ENCODE results near the gene TWSG1. TPM values are rescaled to one million over a fixed set of nuclear protein-coding genes. Genes with fewer than 3 reads are reported as not detected.
"Not testable (repeated sequence)": the region's sequence is repeated elsewhere in the genome, so short reads cannot be mapped to it uniquely, and the experiment has no call there.

Gene TWSG1
- total and polyA plus RNA-seq, 9 donors = 36.5 to 66.1 (median 47.9) TPM

DNA sequence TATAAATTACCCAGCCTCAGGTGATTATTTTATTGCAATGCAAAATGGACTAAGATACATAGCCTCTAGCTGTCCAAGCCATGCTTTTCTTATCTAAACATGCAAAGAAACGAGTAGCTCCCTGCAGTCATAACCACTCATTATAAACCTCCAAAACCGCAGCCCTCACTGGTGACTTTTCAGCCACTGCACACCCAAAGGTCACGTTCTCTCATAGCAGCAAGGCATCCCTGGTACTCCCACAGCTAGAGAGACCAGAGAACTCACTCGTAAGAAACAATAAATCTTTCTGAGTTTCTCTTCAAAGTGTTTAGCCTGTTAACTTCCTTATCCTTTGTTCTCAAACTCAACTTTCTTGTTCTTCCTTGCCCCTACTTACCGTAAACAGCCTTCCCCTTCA, 112.3 kb downstream of the TWSG1 start:
- no peak for TF ChIP-seq POLR2A (IDR thresholded peaks at IDR 0.05)
- TF ChIP-seq, protein P1, sequence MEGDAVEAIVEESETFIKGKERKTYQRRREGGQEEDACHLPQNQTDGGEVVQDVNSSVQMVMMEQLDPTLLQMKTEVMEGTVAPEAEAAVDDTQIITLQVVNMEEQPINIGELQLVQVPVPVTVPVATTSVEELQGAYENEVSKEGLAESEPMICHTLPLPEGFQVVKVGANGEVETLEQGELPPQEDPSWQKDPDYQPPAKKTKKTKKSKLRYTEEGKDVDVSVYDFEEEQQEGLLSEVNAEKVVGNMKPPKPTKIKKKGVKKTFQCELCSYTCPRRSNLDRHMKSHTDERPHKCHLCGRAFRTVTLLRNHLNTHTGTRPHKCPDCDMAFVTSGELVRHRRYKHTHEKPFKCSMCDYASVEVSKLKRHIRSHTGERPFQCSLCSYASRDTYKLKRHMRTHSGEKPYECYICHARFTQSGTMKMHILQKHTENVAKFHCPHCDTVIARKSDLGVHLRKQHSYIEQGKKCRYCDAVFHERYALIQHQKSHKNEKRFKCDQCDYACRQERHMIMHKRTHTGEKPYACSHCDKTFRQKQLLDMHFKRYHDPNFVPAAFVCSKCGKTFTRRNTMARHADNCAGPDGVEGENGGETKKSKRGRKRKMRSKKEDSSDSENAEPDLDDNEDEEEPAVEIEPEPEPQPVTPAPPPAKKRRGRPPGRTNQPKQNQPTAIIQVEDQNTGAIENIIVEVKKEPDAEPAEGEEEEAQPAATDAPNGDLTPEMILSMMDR (IDR thresholded peaks at IDR 0.05) = no peak
- no peak for TF ChIP-seq EP300 (IDR thresholded peaks at IDR 0.05)
- WGBS, 3 donors = 57 to 64% (median 63%) methylated on average over 5 of the region's 5 CpGs

DNA sequence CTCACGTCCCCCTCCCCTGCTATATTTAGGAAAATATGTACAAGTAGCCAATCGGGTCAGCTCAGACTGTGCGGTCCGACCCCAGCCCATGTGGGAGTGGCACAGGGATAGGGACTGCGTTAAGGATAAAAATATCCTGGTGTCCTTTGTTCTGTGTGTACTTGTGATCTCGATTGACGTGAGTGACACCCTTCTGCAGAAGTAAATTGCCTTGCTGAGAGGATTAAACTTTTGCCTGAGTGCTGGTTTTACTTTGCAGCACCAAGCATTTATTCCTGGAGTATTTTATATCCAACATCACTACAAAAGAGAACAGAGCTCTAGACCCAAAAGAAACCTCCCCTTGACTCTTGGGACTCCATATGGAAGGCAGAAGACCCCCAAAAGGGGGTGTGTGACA, 112.8 kb downstream of the TWSG1 start:
- Histone ChIP-seq H3K27me3 (no peaks in the 10 kb centered on the region), H3K9me3 (no peaks in the 10 kb centered on the region), H3K4me3 (no peak overlapping the region), H3K27ac (no peak overlapping the region), H3K4me1 (ENCODE audit: insufficient read depth) (no peaks in the 10 kb centered on the region), H3K36me3 (no peaks in the 10 kb centered on the region)
- TF ChIP-seq, protein P1 (IDR thresholded peaks at IDR 0.05) = no peak
- no peak for TF ChIP-seq EP300 (IDR thresholded peaks at IDR 0.05)
- intact Hi-C loops (cut with DNase I) = no loop called here
- no peak for DNase-seq
- WGBS, 3 donors = 88 to 94% (median 93%) methylated on average over 7 of the region's 7 CpGs

More for the DNA sequence above, 112.3 kb downstream of the TWSG1 start:
- Histone ChIP-seq H3K4me1 (ENCODE audit: insufficient read depth) (no peaks in the 10 kb centered on the region), H3K36me3 (no peaks in the 10 kb centered on the region), H3K27ac (no peak overlapping the region), H3K9me3 (no peaks in the 10 kb centered on the region), H3K27me3 (no peaks in the 10 kb centered on the region), H3K4me3 (no peak overlapping the region)
- DNase-seq = no peak
- intact Hi-C loops (cut with DNase I) = no loop called here

DNA sequence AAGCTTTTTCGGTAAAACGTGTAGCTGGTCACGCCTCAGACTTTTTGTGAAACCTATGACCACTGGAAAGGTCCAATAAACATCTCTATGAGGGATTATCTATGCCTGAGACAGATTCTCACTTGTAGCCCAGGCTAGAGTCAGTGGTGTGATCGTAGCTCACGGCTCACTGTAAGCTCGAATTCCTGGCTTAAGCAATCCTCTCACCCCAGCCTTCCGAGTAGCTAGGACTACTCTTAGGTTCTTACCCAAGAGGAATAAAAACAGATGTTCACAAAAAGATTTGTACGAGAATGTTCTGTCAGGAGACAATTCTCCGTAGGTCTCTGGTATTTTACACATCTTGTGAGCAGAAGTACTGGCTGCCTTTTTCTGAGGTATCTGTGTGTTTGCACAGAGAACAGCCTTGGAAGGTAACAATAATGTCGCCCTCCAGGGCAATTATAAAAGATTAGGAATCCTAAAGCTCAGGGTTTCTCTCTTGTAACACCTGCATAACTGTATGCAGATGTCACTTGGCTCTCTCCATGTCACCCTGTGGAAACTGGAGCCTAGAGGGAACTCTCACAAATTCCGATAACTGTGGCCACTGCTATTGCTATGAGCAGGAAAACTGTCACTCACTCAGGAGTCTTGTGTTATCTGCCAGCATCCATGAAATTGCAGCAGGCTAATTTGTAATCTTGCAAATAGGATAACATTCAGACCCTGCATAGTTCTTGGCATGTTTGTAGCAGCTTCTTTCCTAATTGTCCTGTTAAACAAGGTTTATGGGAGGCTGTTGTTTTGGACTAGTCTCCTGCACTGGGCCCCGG, 115.2 kb downstream of the TWSG1 start:
- Histone ChIP-seq H3K9me3 (no peaks in the 10 kb centered on the region), H3K36me3 (no peaks in the 10 kb centered on the region), H3K4me3 (no peak overlapping the region), H3K27ac (no peak overlapping the region), H3K27me3 (no peaks in the 10 kb centered on the region), H3K4me1 (ENCODE audit: insufficient read depth) (no peaks in the 10 kb centered on the region)
- intact Hi-C loops (cut with DNase I) = no loop called here
- TF ChIP-seq, protein P1 (IDR thresholded peaks at IDR 0.05) = no peak
- no peak for TF ChIP-seq POLR2A (IDR thresholded peaks at IDR 0.05)
- TF ChIP-seq EP300 (IDR thresholded peaks at IDR 0.05) = no peak
- 61 to 70% (median 67%) methylated on average over 12 of the region's 12 CpGs for WGBS, 3 donors
- no peak for DNase-seq

DNA sequence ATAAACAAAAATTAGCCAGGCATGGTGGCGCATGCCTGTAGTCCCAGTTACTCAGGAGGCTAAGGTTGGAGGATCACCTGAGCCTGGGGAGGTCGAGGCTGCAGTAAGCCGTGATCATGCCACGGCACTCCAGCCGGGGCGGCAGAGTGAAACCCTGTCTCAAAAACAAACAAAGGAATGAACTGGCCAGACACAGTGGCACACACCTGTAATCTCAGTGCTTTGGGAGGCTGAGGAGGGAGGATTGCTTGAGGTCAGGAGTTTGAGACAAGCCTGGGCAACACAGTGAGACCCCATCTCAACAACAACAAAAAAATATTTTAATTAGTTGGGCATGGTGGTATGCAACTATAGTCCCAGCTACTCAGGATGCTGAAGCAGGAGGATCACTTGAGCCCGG, 116.3 kb downstream of the TWSG1 start:
- H3K36me3 ChIP-seq; DNase-seq; H3K4me3 ChIP-seq; H3K27me3 ChIP-seq; H3K27ac ChIP-seq; intact Hi-C loops (cut with DNase I); H3K9me3 ChIP-seq; H3K4me1 ChIP-seq (ENCODE audit: insufficient read depth): not testable (repeated sequence)
- WGBS, 3 donors = 95 to 97% (median 96%) methylated on average over 7 of the region's 7 CpGs

Other genes starting within 250 kb of the TWSG1 start
- gene NDUFV2, start 232.1 kb upstream of the TWSG1 start, total RNA-seq = 10 to 100 TPM; 59.7 to 86.0 (median 65.5) TPM
- gene NDUFV2, start 232.1 kb upstream of the TWSG1 start, polyA plus RNA-seq = 100 to 1,000 TPM in 1 of 2 donors, 10 to 100 TPM in 1; 86.1 to 135 TPM
- 100 to 1,000 TPM in 1 of 7 donors, 10 to 100 TPM in 6; 27.0 to 115 (median 76.4) TPM for gene ANKRD12, start 198.0 kb upstream of the TWSG1 start, total RNA-seq
- 10 to 100 TPM in 1 of 2 donors, 1 to 10 TPM in 1; 8.8 to 12.8 TPM for gene ANKRD12, start 198.0 kb upstream of the TWSG1 start, polyA plus RNA-seq
- gene RALBP1, start 140.7 kb downstream of the TWSG1 start, total RNA-seq = 10 to 100 TPM; 24.7 to 55.8 (median 42.1) TPM
- gene RALBP1, start 140.7 kb downstream of the TWSG1 start, polyA plus RNA-seq = 10 to 100 TPM; 31.7 to 66.3 TPM